ENCODE measurements around the gene ADAMTSL1. TPM values are rescaled to one million over a fixed set of nuclear protein-coding genes. Genes with fewer than 3 reads are reported as not detected.

Gene ADAMTSL1
- total and polyA plus RNA-seq, 9 of the 15 experiments (the other 6 are each of a cell fraction or from before 2014, with no cell fraction given) = 0.01 TPM; not detected in 8

- Histone ChIP-seq H3K9me1 (ENCODE audit: control insufficient read depth, insufficient read depth, low read length) (no peaks in the 10 kb centered on the region), H3K4me1 (replicated peaks in 1 of 2; ENCODE audit: control insufficient read depth in 2 of 2, insufficient read depth in 2 of 2, low read length in 2 of 2) (no peaks in the 10 kb centered on the region), H3K4me3 (no peak overlapping the region), H3K27me3 (ENCODE audit: control insufficient read depth in 2 of 2, insufficient read depth in 2 of 2, low read length in 2 of 2) (no peaks in the 10 kb centered on the region), H3K4me2 (ENCODE audit: insufficient read depth, low read length) (no peak overlapping the region), H3K36me3 (ENCODE audit: control insufficient read depth, insufficient read depth, low read length) (no peaks in the 10 kb centered on the region), H3K9me3 (replicated peaks; ENCODE audit: control insufficient read depth, insufficient read depth, low read depth, low read length) (no peaks in the 10 kb centered on the region), H3K9ac (ENCODE audit: insufficient read depth in 1 of 2, low read depth in 2 of 2, low read length in 2 of 2) (no peak overlapping the region), H3K79me2 (ENCODE audit: control insufficient read depth, insufficient read depth, low read length) (no peaks in the 10 kb centered on the region), H4K20me1 (replicated peaks; ENCODE audit: control insufficient read depth, insufficient read depth, low read length) (no peaks in the 10 kb centered on the region), H2AFZ (ENCODE audit: low read depth, low read length) (no peak overlapping the region), H3K27ac (ENCODE audit: extremely low read depth, low read depth, low read length) (no peak overlapping the region)
- POLR2A ChIA-PET = interaction anchor here (1.0 kb wide), 1 partner anchor 44 kb away, joined by 3 read pairs; no protein-coding TSS in a partner anchor
- BruUV-seq (replicated peaks) = no TSS peak
- ATAC-seq (no peak), FAIRE-seq (no peak), DNase-seq (ENCODE audit: extremely low read depth in 1 of 4, low spot score in 3 of 4) (no peak)
- intact Hi-C loops (cut with micrococcal nuclease) (no loop called here), in situ Hi-C loops (cut with MboI) (no loop called here)
- CTCF ChIA-PET (ENCODE audit: low intra/inter-chr PET ratio) = no interaction called here
- WGBS (ENCODE audit: insufficient coverage, low coverage, missing lambda C conversion rate) = 0% methylated on average over 2 of the region's 2 CpGs
- no peak for TF ChIP-seq STAG1 (CRISPR knock-in tag; IDR thresholded peaks at IDR 0.05; ENCODE audit: borderline replicate concordance)
- TF ChIP-seq, protein P1, sequence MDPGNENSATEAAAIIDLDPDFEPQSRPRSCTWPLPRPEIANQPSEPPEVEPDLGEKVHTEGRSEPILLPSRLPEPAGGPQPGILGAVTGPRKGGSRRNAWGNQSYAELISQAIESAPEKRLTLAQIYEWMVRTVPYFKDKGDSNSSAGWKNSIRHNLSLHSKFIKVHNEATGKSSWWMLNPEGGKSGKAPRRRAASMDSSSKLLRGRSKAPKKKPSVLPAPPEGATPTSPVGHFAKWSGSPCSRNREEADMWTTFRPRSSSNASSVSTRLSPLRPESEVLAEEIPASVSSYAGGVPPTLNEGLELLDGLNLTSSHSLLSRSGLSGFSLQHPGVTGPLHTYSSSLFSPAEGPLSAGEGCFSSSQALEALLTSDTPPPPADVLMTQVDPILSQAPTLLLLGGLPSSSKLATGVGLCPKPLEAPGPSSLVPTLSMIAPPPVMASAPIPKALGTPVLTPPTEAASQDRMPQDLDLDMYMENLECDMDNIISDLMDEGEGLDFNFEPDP (CRISPR knock-in tag; IDR thresholded peaks at IDR 0.05) = no peak
- no peak for TF ChIP-seq GTF2B (IDR thresholded peaks at IDR 0.05; ENCODE audit: extremely low read depth, insufficient read length)
- TF ChIP-seq ZNF57 (CRISPR knock-in tag; IDR thresholded peaks at IDR 0.05) = no peak
- TF ChIP-seq TOE1 (IDR thresholded peaks at IDR 0.05; ENCODE audit: borderline replicate concordance) = no peak
- no peak for TF ChIP-seq TOE1 (CRISPR knock-in tag; IDR thresholded peaks at IDR 0.05; ENCODE audit: borderline replicate concordance, low read depth)
- TF ChIP-seq PTRF (tag; IDR thresholded peaks at IDR 0.05) = no peak
- TF ChIP-seq, protein P2, sequence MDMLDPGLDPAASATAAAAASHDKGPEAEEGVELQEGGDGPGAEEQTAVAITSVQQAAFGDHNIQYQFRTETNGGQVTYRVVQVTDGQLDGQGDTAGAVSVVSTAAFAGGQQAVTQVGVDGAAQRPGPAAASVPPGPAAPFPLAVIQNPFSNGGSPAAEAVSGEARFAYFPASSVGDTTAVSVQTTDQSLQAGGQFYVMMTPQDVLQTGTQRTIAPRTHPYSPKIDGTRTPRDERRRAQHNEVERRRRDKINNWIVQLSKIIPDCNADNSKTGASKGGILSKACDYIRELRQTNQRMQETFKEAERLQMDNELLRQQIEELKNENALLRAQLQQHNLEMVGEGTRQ (CRISPR knock-in tag; IDR thresholded peaks at IDR 0.05) = no peak
- no peak for TF ChIP-seq FOXP4 (CRISPR knock-in tag; IDR thresholded peaks at IDR 0.05; ENCODE audit: borderline replicate concordance)
- no peak for TF ChIP-seq TCF7L2 (IDR thresholded peaks at IDR 0.05; ENCODE audit: low read depth, low read length)
- TF ChIP-seq SPI1 (IDR thresholded peaks at IDR 0.05; ENCODE audit: borderline replicate concordance, low read depth, low read length) = no peak
- no peak for TF ChIP-seq EZH2 (IDR thresholded peaks at IDR 0.05; ENCODE audit: borderline replicate concordance, low read depth, low read length)
- no peak for TF ChIP-seq ZNF431 (CRISPR knock-in tag; IDR thresholded peaks at IDR 0.05)
Observed at GRCh38 chr9:18896531-18897179, 422.7 kb downstream of the ADAMTSL1 start.

All from K562 (cell line).